GM19372 (cell line): ENCODE data around the gene WDR5.

ENCODE experiments used
- ATAC-seq: cut with Tn5 transposase; IDR thresholded peaks from one replicate; pipeline ENCODE4 v1.9.1; 2021; ENCODE audit warnings: mild to moderate bottlenecking, low read depth, moderate library complexity; ENCODE audit not compliant: unreplicated experiment

Gene WDR5

GRCh38 chr9:134131471-134132207, 4.2 kb upstream of the WDR5 start:
- no peak for ATAC-seq

GRCh38 chr9:134132208-134132870, 3.5 kb upstream of the WDR5 start:
- no peak for ATAC-seq

DNA sequence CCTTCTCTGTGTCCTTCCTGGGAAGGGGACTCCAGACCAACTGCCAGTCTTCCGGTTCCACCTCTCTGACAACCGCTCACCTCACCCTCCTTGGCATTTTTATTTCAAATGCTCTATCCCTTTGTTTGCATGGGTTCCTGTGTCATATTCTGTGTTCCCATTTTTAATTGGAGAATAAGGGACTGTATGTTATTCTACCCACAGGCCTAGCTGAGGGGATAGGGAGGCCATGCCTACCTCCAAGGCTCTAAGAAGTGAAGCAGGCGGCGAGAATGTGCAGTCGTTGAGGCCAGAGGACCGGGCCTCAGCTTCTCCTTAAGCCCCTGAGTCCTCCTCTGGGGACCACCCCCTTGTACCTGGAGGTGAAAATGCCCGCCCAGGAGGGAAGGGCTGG, 936 bp upstream of the WDR5 start:
- no peak for ATAC-seq

- ATAC-seq: no peak
These were observed 475 bp downstream of the WDR5 start for GRCh38 chr9:134136118-134136995.

- ATAC-seq: no peak
These were observed 1.1 kb downstream of the WDR5 start for GRCh38 chr9:134136996-134137299.

GRCh38 chr9:134138292-134138691, 2.4 kb downstream of the WDR5 start:
- ATAC-seq: no peak

GRCh38 chr9:134139081-134139480, 3.2 kb downstream of the WDR5 start:
- ATAC-seq: no peak

GRCh38 chr9:134141906-134142305, 6.0 kb downstream of the WDR5 start:
- ATAC-seq: no peak

DNA sequence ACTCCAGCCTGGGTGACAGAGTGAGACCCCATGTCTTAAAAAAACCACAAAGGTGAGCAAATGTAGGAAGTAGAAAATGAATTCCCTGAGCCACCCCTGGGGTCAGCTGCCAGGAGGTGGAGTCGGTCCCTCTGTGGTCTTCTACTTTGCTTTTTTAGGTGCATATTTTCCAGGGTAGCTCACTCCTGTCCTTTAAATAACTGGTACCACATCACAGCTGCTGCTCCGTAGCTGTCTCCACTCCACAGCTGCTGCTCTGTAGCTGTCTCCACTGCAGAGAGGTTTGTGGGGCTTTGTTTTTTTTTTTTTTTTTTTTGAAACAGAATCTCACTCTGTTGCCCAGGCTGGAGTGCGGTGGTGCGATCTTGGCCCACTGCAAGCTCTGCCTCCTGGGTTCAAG, 8.9 kb downstream of the WDR5 start:
- ATAC-seq: no peak

- ATAC-seq: no peak
These were observed 9.4 kb downstream of the WDR5 start for GRCh38 chr9:134145262-134145661.

GRCh38 chr9:134146774-134147493, 11.1 kb downstream of the WDR5 start:
- ATAC-seq: no peak

DNA sequence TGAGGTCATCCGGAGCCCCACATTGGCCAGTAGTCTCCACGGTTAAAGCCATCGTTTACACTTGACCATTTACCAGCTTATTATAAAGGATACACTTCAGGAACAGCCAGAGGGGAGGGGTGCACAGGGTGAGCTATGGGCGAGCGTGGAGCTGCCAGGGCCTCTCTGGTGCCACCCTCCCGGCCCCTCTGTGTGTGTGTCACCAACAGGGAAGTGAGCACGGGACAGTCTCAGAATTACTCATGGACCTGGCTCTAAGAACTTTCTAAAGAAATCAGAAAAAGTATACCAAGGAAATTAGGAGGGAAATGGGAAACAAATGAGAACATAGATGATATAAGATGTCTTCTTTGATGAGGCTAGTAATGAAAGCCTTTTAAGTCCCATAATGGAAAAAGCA, 13.5 kb downstream of the WDR5 start:
- no peak for ATAC-seq

DNA sequence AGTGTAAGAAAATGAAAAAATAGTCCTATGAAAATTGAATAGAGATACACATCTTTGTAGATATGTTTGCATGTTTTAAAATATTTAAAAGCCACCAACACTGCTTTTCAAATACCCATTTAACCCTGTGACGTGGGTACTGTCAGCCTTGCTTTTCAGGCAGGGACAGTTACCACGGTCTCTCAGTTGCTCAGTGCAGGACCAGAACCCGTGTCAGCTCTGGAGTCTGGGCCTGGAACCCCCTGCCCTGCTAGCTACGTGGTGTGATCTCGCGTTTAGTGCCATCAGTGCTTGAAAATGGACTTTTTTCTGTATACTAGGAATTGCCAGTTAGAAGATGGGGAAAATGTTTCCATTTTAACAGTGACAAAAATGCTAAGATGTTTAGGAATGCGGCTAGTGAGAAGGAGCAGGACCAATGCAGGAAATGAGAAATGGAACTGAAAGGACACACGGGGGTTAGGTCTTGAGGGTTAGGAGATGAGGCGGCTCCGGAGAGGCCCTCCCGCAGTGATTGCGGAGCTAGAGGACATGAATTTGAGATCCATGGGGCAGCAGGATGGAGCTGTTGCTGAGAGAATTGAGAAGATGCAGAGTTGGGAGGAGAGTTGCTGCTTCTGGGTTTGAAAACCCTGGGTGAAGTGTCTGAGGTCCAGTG, 14.8 kb downstream of the WDR5 start:
- ATAC-seq: no peak

GRCh38 chr9:134152022-134152448, 16.2 kb downstream of the WDR5 start:
- no peak for ATAC-seq

- ATAC-seq: no peak
These were observed 16.6 kb downstream of the WDR5 start for GRCh38 chr9:134152488-134152887.

GRCh38 chr9:134153450-134153849, 17.6 kb downstream of the WDR5 start:
- ATAC-seq: no peak

DNA sequence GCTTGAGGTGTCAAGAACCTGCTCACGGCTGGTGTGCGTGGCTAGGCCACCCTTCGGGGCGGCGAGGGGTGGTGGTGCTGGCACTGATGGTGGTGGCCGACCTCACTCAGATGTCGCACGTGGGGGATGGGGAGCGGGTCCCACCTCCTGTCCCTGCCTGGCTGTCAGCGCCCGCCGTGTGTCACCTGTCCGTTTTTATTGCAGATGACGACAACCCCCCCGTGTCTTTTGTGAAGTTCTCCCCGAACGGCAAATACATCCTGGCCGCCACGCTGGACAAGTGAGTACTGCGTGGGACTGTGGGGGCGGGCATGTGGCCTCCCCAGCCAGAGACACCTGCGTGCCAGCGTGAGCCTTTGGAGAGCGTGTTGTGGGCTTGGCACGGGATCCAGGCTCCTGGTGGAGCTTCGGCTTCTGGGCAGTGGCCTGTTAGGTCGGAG, 18.4 kb downstream of the WDR5 start:
- no peak for ATAC-seq

DNA sequence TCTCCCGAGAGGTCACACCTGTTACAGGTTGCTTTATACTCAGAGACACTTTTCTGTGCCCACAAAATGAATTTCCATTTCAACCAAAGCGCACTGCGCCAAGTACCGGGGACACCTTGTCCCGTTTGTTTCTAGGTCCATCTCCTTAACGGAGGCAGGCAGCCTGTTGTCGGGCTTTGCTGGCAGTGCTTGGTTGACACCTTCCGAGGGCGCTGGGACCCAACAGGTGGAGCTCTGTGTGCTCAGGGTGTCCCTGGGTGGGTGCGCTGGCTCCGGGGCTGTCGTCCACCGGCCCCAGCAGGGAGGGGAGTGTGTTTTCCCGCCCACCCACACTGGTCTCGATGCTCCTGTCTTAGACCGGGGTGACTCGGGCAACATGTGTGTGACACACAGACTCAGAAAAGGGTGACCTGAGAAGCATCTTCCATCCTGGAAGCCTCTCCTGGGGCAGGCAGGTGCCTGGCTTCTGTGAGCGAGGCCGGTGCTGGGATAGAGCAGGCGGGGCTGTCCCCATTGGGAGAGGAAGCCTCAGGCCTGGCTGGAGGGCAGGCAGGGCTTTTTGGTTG, 20.0 kb downstream of the WDR5 start:
- ATAC-seq: no peak

- ATAC-seq: no peak
These were observed 20.9 kb downstream of the WDR5 start for GRCh38 chr9:134156564-134157377.
